Neuronal stem cell (in vitro differentiated cells): ENCODE data around the gene GALR2.

Experiments
- DNase-seq: peaks from one replicate; pipeline ENCODE4 v3.0.0-alpha.2; 2013; ENCODE audit warnings: low spot score
- H2AFZ ChIP-seq: one replicate; pipeline ENCODE4 v1.6.1; 2013; ENCODE audit warnings: mild to moderate bottlenecking, low read length, inconsistent platforms
- H2AK5ac ChIP-seq: 2 replicates; pipeline ENCODE4 v1.6.1; 2013; ENCODE audit warnings: low read depth, mild to moderate bottlenecking, inconsistent platforms, low read length, moderate library complexity, mixed read lengths
- H2BK120ac ChIP-seq: 2 replicates; pipeline ENCODE4 v1.6.1; 2013; ENCODE audit warnings: low read depth, mild to moderate bottlenecking, inconsistent platforms, low read length, moderate library complexity, mixed read lengths
- H2BK12ac ChIP-seq: one replicate; pipeline ENCODE4 v1.6.1; 2013; ENCODE audit warnings: low read length, inconsistent platforms
- H2BK15ac ChIP-seq: 2 replicates; pipeline ENCODE4 v1.6.1; 2013; ENCODE audit warnings: mild to moderate bottlenecking, low read length, inconsistent platforms, mixed read lengths
- H2BK5ac ChIP-seq: one replicate; pipeline ENCODE4 v1.6.1; 2013; ENCODE audit warnings: inconsistent platforms, mild to moderate bottlenecking, low read length, moderate library complexity
- H3K14ac ChIP-seq: one replicate; pipeline ENCODE4 v1.6.1; 2013; ENCODE audit warnings: low read length, inconsistent platforms
- H3K18ac ChIP-seq: 2 replicates; pipeline ENCODE4 v1.6.1; 2013; ENCODE audit warnings: low read length, inconsistent platforms
- H3K23ac ChIP-seq: 2 replicates; pipeline ENCODE4 v1.6.1; 2013; ENCODE audit warnings: low read depth, mild to moderate bottlenecking, mixed read lengths, low read length, inconsistent platforms; ENCODE audit not compliant: poor library complexity
- H3K27ac ChIP-seq: replicated peaks from 3 replicates; pipeline ENCODE4 v1.5.1; 2013; ENCODE audit warnings: low read length, inconsistent platforms
- H3K27me3 ChIP-seq, 3 experiments: 2 replicates each; pipeline ENCODE4 v1.6.1; 2013; ENCODE audit warnings: low read length in 3 of 3, mild to moderate bottlenecking in 2 of 3, inconsistent platforms in 1 of 3, low read depth in 1 of 3, mixed read lengths in 1 of 3, moderate library complexity in 1 of 3; ENCODE audit not compliant: control insufficient read depth in 3 of 3, insufficient read depth in 3 of 3
- H3K36me3 ChIP-seq, 2 donors: replicated peaks in 1 of 2; 2 replicates each; pipeline ENCODE4 v1.6.1; 2013; ENCODE audit warnings: low read length in 2 of 2; ENCODE audit not compliant: control insufficient read depth in 2 of 2, insufficient read depth in 2 of 2
- H3K4ac ChIP-seq: 2 replicates; pipeline ENCODE4 v1.6.1; 2013; ENCODE audit warnings: inconsistent platforms, mild to moderate bottlenecking, low read length, moderate library complexity
- H3K4me1 ChIP-seq, 2 donors: 1 replicate in 1 of 2; 2 replicates in 1 of 2; pipeline ENCODE4 v1.6.1; 2013; ENCODE audit warnings: low read length in 2 of 2, low read depth in 1 of 2; ENCODE audit not compliant: control insufficient read depth in 2 of 2, insufficient read depth in 1 of 2
- H3K4me2 ChIP-seq: one replicate; pipeline ENCODE4 v1.6.1; 2013; ENCODE audit warnings: mild to moderate bottlenecking, low read length, inconsistent platforms; ENCODE audit not compliant: insufficient read depth, poor library complexity, severe bottlenecking
- H3K4me3 ChIP-seq, 2 donors: 2 replicates each; pipeline ENCODE4 v1.5.1; 2013; ENCODE audit warnings: low read length in 2 of 2, mild to moderate bottlenecking in 2 of 2, inconsistent platforms in 1 of 2, moderate library complexity in 1 of 2
- H3K79me1 ChIP-seq: one replicate; pipeline ENCODE4 v1.6.1; 2013; ENCODE audit warnings: low read depth, mild to moderate bottlenecking, inconsistent platforms, low read length, moderate library complexity
- H3K9ac ChIP-seq: one replicate; pipeline ENCODE4 v1.6.1; 2013; ENCODE audit warnings: mild to moderate bottlenecking, low read depth, low read length, inconsistent platforms; ENCODE audit not compliant: poor library complexity
- H3K9me3 ChIP-seq, 2 donors: replicated peaks in 1 of 2; 2 replicates each; pipeline versions ENCODE3 to v1.6.1; 2013; ENCODE audit warnings: low read length in 2 of 2, mild to moderate bottlenecking in 2 of 2, inconsistent platforms in 1 of 2, low read depth in 1 of 2, mixed read lengths in 1 of 2, moderate library complexity in 1 of 2; ENCODE audit not compliant: control insufficient read depth in 2 of 2, insufficient read depth in 1 of 2
- H4K8ac ChIP-seq: one replicate; pipeline ENCODE4 v1.6.1; 2013; ENCODE audit warnings: low read depth, mild to moderate bottlenecking, inconsistent platforms, low read length, moderate library complexity
- H4K91ac ChIP-seq: one replicate; pipeline ENCODE4 v1.6.1; 2013; ENCODE audit warnings: low read length, low read depth, mild to moderate bottlenecking, inconsistent platforms; ENCODE audit not compliant: poor library complexity
- WGBS, 2 donors: extraction: QIAGEN DNeasy Blood & Tissue Kit; methylation state at CpG; one replicate each; pipeline ENCODE4 v1.1.7; 2013; ENCODE audit warnings: missing lambda C conversion rate in 2 of 2, mixed read lengths in 1 of 2; ENCODE audit not compliant: insufficient read length in 2 of 2, insufficient replicate concordance in 1 of 2; ENCODE audit errors: extremely low coverage in 2 of 2; 5-methylcytosine and 5-hydroxymethylcytosine counted together

Gene GALR2

DNA sequence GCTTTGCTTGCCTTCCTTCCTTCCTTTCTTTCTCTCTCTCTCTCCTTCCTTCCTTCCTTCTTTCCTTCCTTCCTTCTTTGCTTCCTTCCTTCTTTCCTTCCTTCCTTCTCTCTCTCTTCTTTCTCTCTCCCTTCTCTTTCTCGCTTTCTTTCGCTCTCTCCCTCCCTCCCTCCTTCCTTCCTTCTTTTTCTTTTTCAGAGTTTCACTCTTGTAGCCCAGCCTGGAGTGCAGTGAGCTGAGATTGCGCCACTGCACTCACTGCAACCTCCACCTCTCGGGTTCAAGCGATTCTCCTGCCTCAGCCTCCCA is 48.6 kb downstream of the GALR2 start:
- Histone ChIP-seq H2BK5ac (no peak overlapping the region), H3K79me1 (peaks cover 3% of the 10 kb centered on the region), H3K14ac (no peak overlapping the region), H2BK120ac (no peak overlapping the region), H3K18ac (no peak overlapping the region), H3K4me3 (no peak overlapping the region), H3K4me2 (no peak overlapping the region), H2AK5ac (no peak overlapping the region), H3K4ac (no peak overlapping the region), H4K91ac (no peak overlapping the region), H2BK12ac (no peak overlapping the region), H3K4me1 (peaks cover 5 to 13% of the 10 kb centered on the region in 2 donors), H2AFZ (peak overlapping the region; percentile 84), H4K8ac (no peak overlapping the region), H3K27ac (no peak overlapping the region), H3K23ac (no peak overlapping the region), H3K36me3 (no peaks in the 10 kb centered on the region), H2BK15ac (no peak overlapping the region), H3K9me3 (no peaks in the 10 kb centered on the region), H3K9ac (no peak overlapping the region), H3K27me3 (no peaks in the 10 kb centered on the region)
- DNase-seq: no peak
- no CpG with 5 or more reads among the region's 5 CpGs for WGBS, 2 donors

DNA sequence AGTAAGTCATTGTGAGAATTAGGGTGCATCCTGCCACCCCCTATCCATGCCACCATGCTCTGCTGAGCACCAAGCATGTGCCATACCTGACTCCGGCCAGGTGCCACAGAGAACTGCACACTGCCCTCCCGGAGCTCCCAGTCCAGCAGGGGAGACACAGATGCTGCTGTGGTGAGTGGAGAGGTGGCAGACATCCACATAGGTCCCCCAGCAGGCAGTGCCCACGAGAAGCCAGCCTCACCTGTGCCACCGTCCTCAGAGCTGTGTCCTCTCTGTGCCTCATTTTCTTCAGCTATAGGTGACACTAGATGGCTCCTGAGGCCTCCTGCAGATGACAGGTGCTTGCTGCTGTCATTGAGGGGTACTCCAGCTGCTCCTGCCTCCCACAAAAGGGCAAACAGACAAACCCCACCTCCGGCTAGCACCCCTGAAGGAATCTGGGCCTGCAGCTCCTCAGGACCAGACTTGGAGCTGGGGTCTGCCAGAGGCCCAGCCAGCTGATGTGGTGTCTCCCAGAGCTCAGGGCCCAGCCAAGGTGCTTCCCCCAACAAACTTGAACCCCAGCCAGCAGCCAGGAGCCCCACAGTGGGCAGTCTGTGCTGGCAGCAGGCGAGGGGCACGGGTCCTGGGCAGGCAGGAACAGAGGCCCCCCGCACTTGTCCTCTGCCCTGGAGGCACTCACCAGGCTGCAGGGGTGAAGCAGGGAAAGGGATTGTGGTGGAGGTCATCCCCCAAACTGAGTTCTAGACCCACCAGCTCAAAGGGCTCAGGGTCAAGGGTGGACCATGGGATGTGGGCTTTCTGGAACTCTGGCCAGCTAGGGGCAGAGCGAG is 49.4 kb downstream of the GALR2 start:
- H3K27me3 ChIP-seq: no peaks in the 10 kb centered on the region
- H3K36me3 ChIP-seq: no peaks in the 10 kb centered on the region
- peak overlapping the region; percentile 48 for H2BK5ac ChIP-seq
- peak overlapping the region; percentile 21 for H3K9ac ChIP-seq
- WGBS, 2 donors: no CpG with 5 or more reads among the region's 9 CpGs
- H3K4me1 ChIP-seq: peaks cover 5 to 13% of the 10 kb centered on the region in 2 donors
- no peak overlapping the region for H4K8ac ChIP-seq
- no peak overlapping the region for H3K4ac ChIP-seq
- no peak for DNase-seq
- peaks cover 3% of the 10 kb centered on the region for H3K79me1 ChIP-seq
- no peak overlapping the region for H2BK120ac ChIP-seq
- H2BK15ac ChIP-seq: peak overlapping the region; percentile 85
- no peak overlapping the region for H4K91ac ChIP-seq
- no peak overlapping the region for H3K27ac ChIP-seq
- H2AK5ac ChIP-seq: peak overlapping the region; percentile 88
- peak overlapping the region; percentile 31 for H3K14ac ChIP-seq
- H3K18ac ChIP-seq: peak overlapping the region; percentile 71
- H2BK12ac ChIP-seq: no peak overlapping the region
- H2AFZ ChIP-seq: no peak overlapping the region
- H3K4me3 ChIP-seq: no peak overlapping the region
- no peaks in the 10 kb centered on the region for H3K9me3 ChIP-seq
- no peak overlapping the region for H3K4me2 ChIP-seq
- peak overlapping the region; percentile 65 for H3K23ac ChIP-seq

DNA sequence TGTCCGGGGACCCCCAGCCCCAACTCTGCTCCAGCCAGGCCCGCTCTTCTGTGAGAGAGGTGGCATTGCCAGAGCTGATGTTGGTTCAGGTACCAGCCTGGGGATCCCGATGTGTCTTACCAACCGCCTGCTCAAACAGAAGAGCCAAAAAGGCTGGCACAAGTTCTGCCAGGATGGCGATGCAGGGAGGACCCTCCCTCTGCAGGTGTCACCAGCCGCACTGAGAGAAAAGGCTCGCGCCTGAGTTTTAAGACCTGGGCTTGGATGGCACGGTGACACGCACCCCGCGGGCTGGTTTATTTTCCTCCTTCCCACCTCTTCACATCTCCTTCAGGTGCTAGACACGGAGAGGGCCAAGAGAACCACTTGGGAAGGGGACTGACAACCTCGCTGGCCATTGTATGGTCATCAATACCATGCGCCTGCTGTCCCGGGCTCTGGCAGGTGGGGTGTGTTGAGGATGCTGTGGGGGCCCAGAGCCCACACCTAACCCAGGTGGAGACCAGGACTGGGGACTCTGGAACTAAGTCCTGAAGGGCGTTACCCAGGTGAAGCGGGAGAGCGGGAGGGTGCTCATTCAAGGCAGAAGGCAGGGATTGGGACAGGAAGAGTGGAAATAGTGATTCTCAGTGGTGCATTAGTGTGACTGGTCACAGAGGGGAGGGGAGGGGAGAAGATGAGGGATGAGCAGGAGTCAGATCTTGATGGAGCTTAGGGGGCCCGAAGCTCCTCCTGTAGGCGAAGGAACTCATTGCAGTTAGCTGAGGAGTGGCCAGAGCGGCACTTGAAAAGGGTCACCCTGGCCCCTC is 50.2 kb downstream of the GALR2 start:
- Histone ChIP-seq H2AFZ (no peak overlapping the region), H2BK120ac (no peak overlapping the region), H3K9me3 (no peaks in the 10 kb centered on the region), H2BK15ac (peak overlapping the region; percentile 85), H2AK5ac (peak overlapping the region; percentile 88), H3K4ac (peak overlapping the region; percentile 53), H3K79me1 (peaks cover 3% of the 10 kb centered on the region), H2BK5ac (no peak overlapping the region), H4K91ac (no peak overlapping the region), H3K23ac (no peak overlapping the region), H3K18ac (peak overlapping the region; percentile 38), H3K4me2 (no peak overlapping the region), H3K27ac (no peak overlapping the region), H3K27me3 (no peaks in the 10 kb centered on the region), H3K4me3 (no peak overlapping the region), H3K36me3 (no peaks in the 10 kb centered on the region), H3K14ac (no peak overlapping the region), H4K8ac (no peak overlapping the region), H3K4me1 (peaks cover 5 to 13% of the 10 kb centered on the region in 2 donors), H2BK12ac (no peak overlapping the region), H3K9ac (no peak overlapping the region)
- no CpG with 5 or more reads among the region's 22 CpGs for WGBS, 2 donors
- no peak for DNase-seq

DNA sequence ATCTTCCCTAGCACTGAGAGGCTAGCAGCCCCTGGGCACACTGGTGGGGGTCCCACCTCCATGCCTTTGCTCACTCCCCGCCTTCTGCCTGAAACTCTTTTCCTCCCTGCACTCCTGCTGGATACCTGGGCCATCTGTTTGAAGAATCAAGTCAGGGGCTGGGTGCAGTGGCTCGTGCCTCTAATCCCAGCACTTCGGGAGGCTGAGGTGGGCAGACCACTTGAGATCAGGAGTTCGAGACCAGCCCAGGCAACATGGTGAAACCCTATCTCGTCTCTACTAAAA is 50.8 kb downstream of the GALR2 start:
- WGBS, 2 donors: no CpG with 5 or more reads among the region's 5 CpGs
- Histone ChIP-seq H4K91ac (no peak overlapping the region), H3K18ac (peak overlapping the region; percentile 20)

More for the DNA sequence above, 50.8 kb downstream of the GALR2 start:
- no peak overlapping the region for H2AFZ ChIP-seq
- H3K4me3 ChIP-seq: no peak overlapping the region
- H3K27ac ChIP-seq: no peak overlapping the region
- peaks cover 3% of the 10 kb centered on the region for H3K79me1 ChIP-seq
- DNase-seq: no peak
- H3K27me3 ChIP-seq: peaks cover 0 to 2% (median 0%) of the 10 kb centered on the region in 3 experiments
- H2BK12ac ChIP-seq: no peak overlapping the region
- H4K8ac ChIP-seq: no peak overlapping the region
- H3K36me3 ChIP-seq: no peaks in the 10 kb centered on the region
- no peak overlapping the region for H2BK5ac ChIP-seq
- H3K4me1 ChIP-seq: peaks cover 5 to 15% of the 10 kb centered on the region in 2 donors
- no peak overlapping the region for H3K4me2 ChIP-seq
- H3K23ac ChIP-seq: no peak overlapping the region
- no peak overlapping the region for H3K4ac ChIP-seq
- no peak overlapping the region for H3K9ac ChIP-seq
- H2BK120ac ChIP-seq: no peak overlapping the region
- peak overlapping the region; percentile 88 for H2AK5ac ChIP-seq
- H3K9me3 ChIP-seq: no peaks in the 10 kb centered on the region
- no peak overlapping the region for H3K14ac ChIP-seq
- peak overlapping the region; percentile 21 for H2BK15ac ChIP-seq
